H1 (cell line): ENCODE measurements around the gene OSBP2. TPM values are rescaled to one million over a fixed set of nuclear protein-coding genes. Genes with fewer than 3 reads are reported as not detected.

Source experiments
- HDAC6 ChIP-seq: IDR thresholded peaks from one replicate; pipeline ENCODE4 v1.7.1; 2012; ENCODE audit warnings: low read depth, mild to moderate bottlenecking, inconsistent platforms, low read length, moderate library complexity
- KDM1A ChIP-seq: fragments of 200-600, 300-600 bp; sonication (generic); IDR thresholded peaks from 2 replicates; pipeline ENCODE4 v1.7.1; 2016; ENCODE audit warnings: mild to moderate bottlenecking, low read length, borderline replicate concordance
- NRF1 ChIP-seq: IDR thresholded peaks from 2 replicates; pipeline ENCODE4 v1.6.1; 2011; ENCODE audit warnings: mild to moderate bottlenecking, low read depth, low read length, improper control_type of control experiment
- polyA plus RNA-seq, 7 experiments: library from polyadenylated mRNA; depleted of rRNA in 3 of 7; stranded (reverse) in 5 of 7; unstranded in 2 of 7; fragments of >200 nt in 5 of 7; fragments of 200-250 nt in 2 of 7; gene quantifications; 1 replicate in 5 of 7; 2 replicates in 1 of 7; 4 replicates in 1 of 7; pipeline versions ENCODE4 v1.2.1 to v1.2.3, GENCODE V29; 2011 to 2013; ENCODE audit warnings: missing spikeins in 2 of 7, mixed read lengths in 2 of 7
- total RNA-seq: library from RNA; stranded (reverse); fragmentation: NEBNext Ultra II Directional; extraction: Animal tissue kit (Norgen Biotek cat#: 25700); gene quantifications from 2 replicates; pipeline ENCODE4 v1.2.1, GENCODE V29; 2021
- TF ChIP-seq, protein P1 (sequence below): IDR thresholded peaks from 2 replicates; pipeline ENCODE4 v1.6.1; 2012; ENCODE audit warnings: inconsistent platforms

The OSBP2 gene
- total and polyA plus RNA-seq, 2 of the 8 experiments (the other 6 are each of a cell fraction or from before 2014, with no cell fraction given): 3.4 to 3.7 TPM

DNA sequence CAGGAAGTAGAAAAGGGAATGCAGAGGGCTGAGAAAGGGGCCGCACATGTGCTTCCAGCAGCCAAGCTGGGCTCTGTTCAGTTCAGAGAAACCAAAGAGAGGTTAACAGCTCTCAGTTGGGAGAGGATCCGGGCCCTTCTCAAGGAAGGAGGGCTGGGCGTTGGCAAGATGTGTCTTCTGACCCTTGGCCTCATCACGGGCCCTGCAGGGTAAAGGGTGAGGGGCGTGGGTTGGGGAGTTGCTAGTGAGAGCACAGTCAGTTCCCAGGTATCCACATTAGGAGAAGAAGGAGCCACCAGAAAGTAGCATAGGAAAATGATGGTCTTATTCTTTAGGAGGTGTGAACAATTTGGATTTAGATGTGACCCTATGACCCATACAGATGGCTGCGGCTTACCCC, 73.0 kb downstream of the OSBP2 start (continued):
- no peak for TF ChIP-seq HDAC6
- TF ChIP-seq KDM1A: no peak
- TF ChIP-seq, protein P1, sequence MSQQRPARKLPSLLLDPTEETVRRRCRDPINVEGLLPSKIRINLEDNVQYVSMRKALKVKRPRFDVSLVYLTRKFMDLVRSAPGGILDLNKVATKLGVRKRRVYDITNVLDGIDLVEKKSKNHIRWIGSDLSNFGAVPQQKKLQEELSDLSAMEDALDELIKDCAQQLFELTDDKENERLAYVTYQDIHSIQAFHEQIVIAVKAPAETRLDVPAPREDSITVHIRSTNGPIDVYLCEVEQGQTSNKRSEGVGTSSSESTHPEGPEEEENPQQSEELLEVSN: no peak
- TF ChIP-seq NRF1: no peak
